ENCODE results near the gene IL1RAP. TPM values are rescaled to one million over a fixed set of nuclear protein-coding genes. Genes with fewer than 3 reads are reported as not detected.

The IL1RAP gene
- total and polyA plus RNA-seq, 9 of the 15 experiments (the other 6 are each of a cell fraction or from before 2014, with no cell fraction given) = 0.23 to 1.8 (median 0.88) TPM

GRCh38 chr3:190519886-190520285, 6.0 kb downstream of the IL1RAP start:
- CTCF ChIA-PET (ENCODE audit: low intra/inter-chr PET ratio) = no interaction called here
- H3K9me1 ChIP-seq (ENCODE audit: control insufficient read depth, insufficient read depth, low read length) = no peaks in the 10 kb centered on the region
- no peak overlapping the region for H3K27ac ChIP-seq (ENCODE audit: extremely low read depth, low read depth, low read length)
- intact Hi-C loops (cut with micrococcal nuclease) (no loop called here), in situ Hi-C loops (cut with MboI) (no loop called here)
- H3K79me2 ChIP-seq (ENCODE audit: control insufficient read depth, insufficient read depth, low read length) = no peaks in the 10 kb centered on the region
- WGBS (ENCODE audit: insufficient coverage, low coverage, missing lambda C conversion rate) = 0% methylated on average over 1 of the region's 1 CpG
- FAIRE-seq (no peak), ATAC-seq (no peak), DNase-seq (ENCODE audit: extremely low read depth in 1 of 4, low spot score in 3 of 4) (no peak)
- no peak overlapping the region for H3K4me2 ChIP-seq (ENCODE audit: insufficient read depth, low read length)
- H3K36me3 ChIP-seq (ENCODE audit: control insufficient read depth, insufficient read depth, low read length) = no peaks in the 10 kb centered on the region
- H3K9me3 ChIP-seq (replicated peaks; ENCODE audit: control insufficient read depth, insufficient read depth, low read depth, low read length) = no peaks in the 10 kb centered on the region
- H3K9ac ChIP-seq (ENCODE audit: insufficient read depth in 1 of 2, low read depth in 2 of 2, low read length in 2 of 2) = no peak overlapping the region
- no TSS peak for BruUV-seq (replicated peaks)
- no peaks in the 10 kb centered on the region for H3K27me3 ChIP-seq (ENCODE audit: control insufficient read depth in 2 of 2, insufficient read depth in 2 of 2, low read length in 2 of 2)
- H3K4me3 ChIP-seq = no peak overlapping the region
- no peaks in the 10 kb centered on the region for H4K20me1 ChIP-seq (replicated peaks; ENCODE audit: control insufficient read depth, insufficient read depth, low read length)
- TF ChIP-seq HDAC6 (IDR thresholded peaks at IDR 0.05; ENCODE audit: low read depth, low read length) (no peak), CREB1 (IDR thresholded peaks at IDR 0.05) (no peak), CREB1 (CRISPR knock-in tag; IDR thresholded peaks at IDR 0.05) (no peak), COPS2 (conservative IDR thresholded peaks at IDR 0.05) (no peak), ZNF217 (CRISPR knock-in tag; IDR thresholded peaks at IDR 0.05) (no peak), NFIX (CRISPR knock-in tag; IDR thresholded peaks at IDR 0.05; ENCODE audit: low read depth) (no peak), MIER1 (IDR thresholded peaks at IDR 0.05; ENCODE audit: low read depth) (no peak), REST (IDR thresholded peaks at IDR 0.05; ENCODE audit: borderline replicate concordance) (no peak), REST (CRISPR knock-in tag; IDR thresholded peaks at IDR 0.05; ENCODE audit: low read depth) (no peak), EGR1 (conservative IDR thresholded peaks at IDR 0.05) (no peak), CBFA2T3 (IDR thresholded peaks at IDR 0.05) (no peak)
- POLR2A ChIA-PET = no interaction called here
- H2AFZ ChIP-seq (ENCODE audit: low read depth, low read length) = no peak overlapping the region
- H3K4me1 ChIP-seq (replicated peaks in 1 of 2; ENCODE audit: control insufficient read depth in 2 of 2, insufficient read depth in 2 of 2, low read length in 2 of 2) = no peaks in the 10 kb centered on the region
